GM19043 (cell line): ENCODE measurements around the gene BANF1.
A peak's percentile ranks its signal among the peaks of the same experiment; 100 is the strongest.

ENCODE experiments used
- ATAC-seq: cut with Tn5 transposase; IDR thresholded peaks from one replicate; pipeline ENCODE4 v1.9.1; 2021; ENCODE audit warnings: low read depth; ENCODE audit not compliant: unreplicated experiment

BANF1 gene

DNA sequence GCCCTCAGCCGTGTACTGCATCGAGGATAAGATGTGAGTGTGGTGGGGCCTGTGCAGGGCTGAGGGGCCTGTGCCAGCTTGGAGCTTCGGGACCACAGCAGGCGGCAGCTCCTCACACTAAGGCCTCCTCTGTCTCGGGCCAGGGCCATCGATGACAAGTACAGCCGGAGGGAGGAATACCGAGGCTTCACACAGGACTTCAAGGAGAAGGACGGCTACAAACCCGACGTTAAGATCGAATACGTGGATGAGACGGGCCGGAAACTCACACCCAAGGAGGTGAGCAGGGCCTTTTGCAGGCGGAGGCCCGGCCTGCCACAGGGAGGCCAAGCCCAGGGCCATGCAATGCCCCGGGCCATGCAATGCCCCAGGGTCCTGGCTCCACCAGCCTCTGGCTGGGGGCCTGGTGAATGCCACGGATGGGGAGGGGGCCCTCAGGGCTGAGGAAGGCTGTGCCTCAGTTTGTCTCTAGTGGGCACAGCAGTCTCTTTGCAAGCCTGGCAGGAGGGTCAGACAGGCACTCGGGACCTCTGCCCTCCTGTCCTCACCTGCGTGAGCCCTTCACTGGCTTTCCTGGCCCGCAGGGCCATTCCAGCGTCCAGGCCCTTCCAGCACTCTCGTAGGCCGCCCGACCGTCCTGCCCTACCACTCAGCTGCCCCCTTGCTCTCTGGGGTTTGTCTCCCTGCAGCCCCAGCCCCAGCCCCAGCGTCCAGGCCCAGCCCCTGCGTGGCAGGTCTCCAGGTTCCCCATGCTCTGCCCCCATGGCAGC lies 24.5 kb upstream of the BANF1 start:
- ATAC-seq, result no peak

DNA sequence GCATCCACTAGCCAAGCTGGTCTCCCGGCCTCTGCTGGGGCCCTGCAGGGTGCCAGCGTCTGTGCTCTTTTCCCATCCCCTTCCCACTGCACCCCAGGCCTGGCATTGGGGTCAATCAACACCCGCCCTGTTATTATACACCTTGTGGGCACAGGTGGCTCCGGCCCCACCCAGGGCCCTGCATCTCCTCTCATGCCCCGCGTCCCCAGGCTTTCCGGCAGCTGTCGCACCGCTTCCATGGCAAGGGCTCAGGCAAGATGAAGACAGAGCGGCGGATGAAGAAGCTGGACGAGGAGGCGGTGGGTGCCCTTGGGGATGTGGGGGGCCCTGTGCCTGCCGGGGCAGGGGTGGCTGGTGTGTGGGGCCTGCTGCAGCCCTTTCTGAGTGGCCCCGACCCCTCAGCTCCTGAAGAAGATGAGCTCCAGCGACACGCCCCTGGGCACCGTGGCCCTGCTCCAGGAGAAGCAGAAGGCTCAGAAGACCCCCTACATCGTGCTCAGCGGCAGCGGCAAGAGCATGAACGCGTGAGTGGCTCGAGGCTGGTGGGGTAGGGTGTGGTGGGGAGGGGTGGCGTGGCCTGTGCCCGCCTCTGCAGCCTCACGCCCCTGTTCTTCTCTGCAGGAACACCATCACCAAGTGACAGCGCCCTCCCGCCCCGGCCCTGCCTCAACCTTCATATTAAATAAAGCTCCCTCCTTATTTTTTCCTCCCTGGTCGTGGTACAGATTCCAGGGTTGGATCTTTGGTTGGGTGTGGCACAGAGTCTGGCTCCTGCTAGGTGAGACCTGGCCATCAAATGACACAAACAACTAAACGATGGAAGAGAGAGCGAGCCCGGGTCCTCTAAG lies 23.7 kb upstream of the BANF1 start:
- no peak for ATAC-seq

DNA sequence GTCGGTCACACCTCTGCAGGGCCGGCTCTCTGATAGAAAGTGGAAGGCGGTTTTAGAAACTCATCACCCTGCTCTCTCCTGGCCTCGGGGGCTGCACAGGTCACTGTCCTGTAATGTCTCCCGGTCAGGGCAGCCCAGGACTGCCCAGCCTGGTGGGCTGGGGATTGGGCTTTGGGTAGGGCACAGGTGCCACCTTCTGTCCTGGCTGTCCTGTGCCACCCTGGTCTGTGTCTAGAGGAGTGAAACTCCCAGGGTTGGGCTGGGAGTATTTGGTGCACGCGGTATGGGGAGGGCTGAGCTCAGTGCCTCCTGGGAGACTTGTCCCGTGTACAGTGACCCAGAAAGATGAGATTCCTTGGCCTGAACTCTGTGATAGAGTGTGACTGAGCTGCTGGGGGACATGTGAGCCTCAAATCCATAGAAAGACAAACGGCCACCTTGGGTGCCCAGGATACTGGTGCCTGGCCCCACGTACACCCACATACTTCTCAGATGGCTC lies 23.0 kb upstream of the BANF1 start:
- ATAC-seq, result no peak

DNA sequence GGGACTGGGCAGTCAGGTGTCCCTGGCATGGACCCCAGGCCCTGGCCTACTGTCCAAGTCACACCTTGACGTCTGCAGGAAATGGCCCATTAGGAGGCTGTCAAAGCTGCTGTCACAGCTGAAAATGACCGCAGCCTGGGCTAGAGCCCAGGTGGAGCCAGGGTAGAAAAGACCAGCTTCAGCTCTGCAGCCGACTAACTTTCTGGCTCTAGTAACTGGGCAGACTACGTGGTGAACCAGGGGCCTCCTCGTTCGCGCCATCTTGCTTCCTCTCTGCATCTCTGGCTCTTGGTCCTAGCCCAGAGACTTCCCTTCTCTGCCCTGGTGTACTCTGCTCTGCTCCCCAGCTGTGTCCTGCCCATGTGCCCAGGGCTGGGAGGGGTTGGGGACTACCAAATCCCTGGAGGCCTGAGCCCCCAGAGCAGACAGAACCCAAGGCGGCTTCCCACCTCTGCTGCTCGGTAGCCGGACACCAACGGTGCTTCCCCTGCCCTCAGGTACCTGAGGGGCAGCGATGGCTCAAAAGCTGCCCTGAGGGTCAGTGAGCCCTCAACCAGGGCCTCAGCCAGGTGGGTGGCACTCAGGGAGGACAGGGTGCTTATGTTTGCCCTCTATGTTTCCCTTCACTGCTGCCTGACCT lies 21.1 kb upstream of the BANF1 start:
- no peak for ATAC-seq

DNA sequence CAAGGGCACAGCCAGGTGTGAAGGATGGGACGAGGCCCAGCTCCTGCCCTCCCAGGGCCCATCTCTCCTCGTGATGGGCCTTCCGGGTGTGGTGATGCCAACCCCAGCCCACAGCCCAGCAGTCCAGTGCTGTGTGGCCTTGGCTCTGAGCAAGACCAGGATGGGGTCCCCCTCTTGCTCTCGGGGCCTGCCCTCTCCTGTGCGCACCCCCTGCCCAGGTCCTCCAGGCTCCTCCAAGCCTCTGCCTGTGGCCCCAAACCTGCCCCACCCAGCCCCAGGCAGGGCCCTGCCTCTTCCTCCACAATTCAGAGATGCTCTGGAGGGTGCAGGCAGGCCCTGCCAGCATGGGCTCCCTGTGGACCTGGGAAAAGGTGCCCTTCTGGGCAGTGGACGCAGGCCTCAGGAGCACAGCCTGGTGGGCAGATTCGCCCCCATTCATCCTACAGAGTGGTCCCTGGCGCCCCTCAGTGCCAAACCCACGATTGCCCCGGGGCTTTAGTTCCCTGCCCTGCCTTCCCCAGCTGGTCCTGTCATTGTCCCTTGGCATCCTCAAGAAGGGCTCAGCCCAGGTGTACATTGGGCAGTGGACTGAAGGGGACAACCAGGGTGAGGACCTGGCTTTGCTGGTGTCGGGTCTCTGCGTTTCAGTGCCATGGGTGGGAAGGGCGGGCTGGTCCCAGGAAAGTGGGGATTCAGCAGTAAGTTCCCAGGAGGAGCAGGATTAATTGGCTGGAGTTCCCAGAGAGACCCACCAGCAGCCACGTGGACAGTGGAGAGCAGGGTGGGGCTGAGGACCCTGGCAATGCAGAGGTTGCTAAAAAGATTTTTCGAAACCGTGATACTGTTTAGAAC lies 20.1 kb upstream of the BANF1 start:
- ATAC-seq, result no peak

DNA sequence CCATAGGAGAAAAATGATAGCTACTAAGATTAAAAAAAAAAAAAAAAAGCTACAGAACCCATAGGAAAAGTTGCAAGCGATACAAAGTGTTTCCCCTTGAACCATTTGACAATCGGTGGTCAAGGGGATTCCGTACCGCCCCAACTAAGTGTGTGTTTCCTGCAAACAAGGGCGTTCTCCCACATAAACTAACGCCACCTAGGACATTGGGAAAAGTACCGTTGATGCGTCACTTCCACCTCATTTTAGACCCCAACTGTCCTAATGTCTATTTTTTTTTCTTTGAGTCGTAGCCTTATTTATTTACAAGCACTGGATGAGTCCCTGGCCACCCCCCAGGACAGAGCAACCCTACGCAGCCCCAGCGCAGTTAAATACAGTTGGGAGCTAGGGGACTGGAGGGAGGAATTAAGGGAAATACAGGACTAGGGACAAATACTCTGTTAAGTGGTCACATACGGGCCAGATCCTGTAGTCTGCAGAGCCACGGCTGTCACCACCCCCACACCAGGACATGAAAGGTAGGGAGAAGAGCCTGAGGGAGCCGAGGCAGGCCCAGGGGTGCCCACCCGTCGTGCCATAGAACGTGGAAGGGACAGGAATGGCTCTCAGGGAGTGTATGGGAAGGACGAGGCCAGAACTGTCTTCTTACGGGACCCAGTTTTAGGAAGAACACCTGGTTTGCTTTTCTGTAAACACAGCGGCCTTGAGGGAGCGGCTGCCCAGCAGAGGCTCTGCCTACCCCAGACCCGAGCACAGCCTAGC lies 19.3 kb upstream of the BANF1 start:
- ATAC-seq, result no peak

DNA sequence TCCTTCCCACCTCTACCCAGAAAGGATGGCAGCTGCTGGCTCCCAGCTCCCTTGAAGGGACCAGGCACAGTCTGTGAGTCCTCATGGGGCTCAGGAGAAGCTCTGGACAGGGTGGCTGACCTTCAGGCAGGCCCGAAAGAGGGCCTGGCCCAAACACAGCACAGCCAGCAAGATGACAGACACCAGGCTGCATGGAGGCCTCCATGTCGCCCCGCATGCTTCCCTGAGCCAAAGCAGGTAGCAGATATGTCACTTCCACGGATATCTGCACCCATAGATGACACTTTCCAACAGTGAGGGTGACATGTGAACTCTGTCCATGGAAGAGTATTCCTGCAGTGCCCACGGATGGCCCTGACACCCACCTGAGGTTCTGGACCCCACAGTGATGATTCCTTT lies 18.7 kb upstream of the BANF1 start:
- no peak for ATAC-seq

DNA sequence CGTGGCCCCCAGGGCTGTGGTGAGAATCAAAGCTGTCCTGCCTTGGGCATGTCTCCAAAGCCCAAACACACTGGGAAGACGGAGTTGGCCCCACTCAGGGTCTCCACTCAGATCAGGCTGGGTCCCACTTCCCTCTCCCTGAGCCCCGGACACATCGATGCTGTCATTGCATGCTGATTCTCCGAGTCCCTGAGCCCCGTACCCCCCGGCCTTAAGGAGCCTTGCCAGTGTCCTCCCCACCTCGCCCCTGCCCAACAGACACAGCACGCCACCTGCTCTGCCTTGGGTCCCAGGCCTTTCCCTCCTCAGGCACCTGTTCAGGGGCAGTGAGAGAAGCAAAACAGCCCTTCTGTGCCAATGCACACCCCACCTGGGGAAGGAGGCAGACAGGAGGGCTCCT lies 15.0 kb upstream of the BANF1 start:
- no peak for ATAC-seq

DNA sequence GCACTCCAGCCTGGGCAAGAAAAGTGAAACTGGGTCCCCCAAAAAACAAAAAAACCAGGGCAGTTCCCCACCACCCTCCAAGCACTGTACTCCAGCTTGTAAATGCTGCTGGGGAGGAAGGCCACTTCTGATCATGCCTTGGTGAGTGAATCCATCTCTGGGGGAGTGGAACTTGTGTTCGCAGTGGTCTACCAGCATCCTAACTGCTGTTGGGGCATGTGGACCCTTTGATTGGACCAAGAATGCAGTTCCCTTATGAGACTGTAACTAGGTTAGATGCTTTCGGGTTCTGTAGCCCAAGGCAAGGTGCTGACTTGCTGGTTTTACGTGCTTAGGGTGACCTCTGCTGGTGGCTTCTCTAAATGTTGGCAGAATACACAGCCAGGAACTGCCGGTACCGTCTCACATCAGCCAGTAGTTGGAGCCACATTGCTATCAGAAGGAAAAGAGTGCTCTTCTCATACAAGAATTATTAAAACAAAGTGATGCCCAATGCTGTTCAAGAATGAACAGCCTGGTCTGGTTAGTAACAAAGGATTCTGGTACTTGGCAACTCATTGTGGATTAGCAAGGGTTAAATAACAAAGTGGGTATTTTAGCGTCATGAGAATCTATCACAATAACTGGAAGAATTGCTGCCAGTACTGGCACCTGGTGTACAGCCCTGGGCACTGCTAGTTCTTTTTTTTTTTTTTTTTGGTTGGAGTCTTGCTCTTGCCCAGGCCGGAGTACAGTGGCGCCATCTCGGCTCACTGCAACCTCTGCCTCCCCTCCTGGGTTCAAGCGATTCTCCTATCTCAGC lies 13.3 kb upstream of the BANF1 start:
- ATAC-seq, result peak; percentile 84

DNA sequence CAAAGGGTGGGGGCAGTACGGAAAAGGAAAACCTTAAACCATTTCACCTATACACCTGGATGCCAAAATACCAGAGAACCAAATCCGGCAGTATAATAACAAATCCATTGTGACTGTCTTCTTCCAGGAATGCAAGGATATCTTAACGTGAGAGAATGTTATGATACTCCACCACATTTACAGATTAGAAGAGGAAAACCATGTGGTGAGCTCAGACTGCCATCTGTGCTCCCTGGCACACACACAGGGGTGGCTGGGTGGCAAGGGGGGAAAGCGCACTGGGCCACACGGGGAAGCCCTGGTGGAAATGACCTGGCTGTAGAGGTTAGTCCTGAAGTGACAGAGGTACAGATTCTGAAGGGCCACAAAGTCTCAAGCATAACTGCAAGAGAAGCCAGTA lies 10.2 kb upstream of the BANF1 start:
- no peak for ATAC-seq

DNA sequence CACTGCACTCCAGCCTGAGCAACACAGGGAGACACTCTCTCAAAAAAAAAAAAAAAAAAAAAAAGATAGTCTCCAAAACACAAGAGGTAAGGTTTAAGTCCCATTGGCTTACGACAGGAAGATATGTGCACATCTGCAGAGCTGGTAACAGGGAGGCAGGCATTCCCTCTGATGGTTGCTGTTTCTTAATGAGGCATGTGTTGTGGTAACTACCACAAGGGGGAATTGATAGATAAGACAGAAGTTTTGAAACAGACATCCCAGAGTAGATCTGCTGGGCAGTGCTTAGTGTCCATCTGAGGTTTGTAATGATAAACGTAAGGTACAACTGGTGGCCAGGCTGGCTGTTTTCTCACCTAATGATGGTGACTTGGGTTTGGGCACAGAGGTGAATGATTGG lies 5.0 kb upstream of the BANF1 start:
- ATAC-seq, result no peak

DNA sequence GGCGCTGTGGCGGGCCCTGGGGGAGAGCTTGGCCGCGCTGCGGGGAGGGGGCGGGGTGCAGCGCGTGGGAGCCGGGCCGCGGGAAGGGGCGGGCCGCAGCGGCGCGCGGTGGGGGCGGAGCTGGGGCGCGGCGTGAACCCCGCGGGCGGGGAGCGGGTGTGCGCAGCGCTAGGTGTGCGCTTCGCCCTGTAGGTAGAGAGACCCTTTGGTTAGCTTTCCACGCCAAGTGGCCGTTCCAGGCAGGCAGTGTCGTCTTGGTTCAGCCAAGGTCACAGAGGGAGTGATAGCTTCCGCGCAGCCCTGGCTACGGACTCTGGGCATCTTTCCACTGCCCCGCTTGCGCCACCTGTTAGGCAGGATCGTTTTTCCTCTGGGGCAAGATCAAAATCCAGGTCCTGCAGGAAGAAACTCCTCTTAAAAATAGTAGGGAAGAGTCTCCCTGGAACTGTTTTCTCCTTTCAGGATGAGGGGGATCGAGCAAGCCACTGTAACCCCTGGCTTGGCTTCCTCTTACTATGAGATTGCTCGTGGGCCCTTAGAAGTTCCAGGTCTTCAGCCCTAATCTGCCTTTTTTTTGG lies 434 bp downstream of the BANF1 start:
- ATAC-seq, result peak; percentile 41

DNA sequence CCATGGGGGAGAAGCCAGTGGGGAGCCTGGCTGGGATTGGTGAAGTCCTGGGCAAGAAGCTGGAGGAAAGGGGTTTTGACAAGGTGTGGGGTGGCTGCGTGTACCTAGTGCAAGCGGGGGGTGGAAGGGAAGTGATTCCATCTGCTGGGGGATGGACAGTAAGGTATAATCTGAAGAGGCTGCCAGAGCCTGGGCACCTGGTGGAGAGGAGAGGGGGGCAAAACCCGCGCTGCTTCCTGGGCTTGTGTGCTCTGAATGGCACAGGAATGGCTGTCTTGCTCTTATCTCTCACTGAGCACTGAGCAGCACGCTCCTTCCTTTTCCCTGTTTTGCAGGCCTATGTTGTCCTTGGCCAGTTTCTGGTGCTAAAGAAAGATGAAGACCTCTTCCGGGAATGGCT lies 988 bp downstream of the BANF1 start:
- no peak for ATAC-seq

DNA sequence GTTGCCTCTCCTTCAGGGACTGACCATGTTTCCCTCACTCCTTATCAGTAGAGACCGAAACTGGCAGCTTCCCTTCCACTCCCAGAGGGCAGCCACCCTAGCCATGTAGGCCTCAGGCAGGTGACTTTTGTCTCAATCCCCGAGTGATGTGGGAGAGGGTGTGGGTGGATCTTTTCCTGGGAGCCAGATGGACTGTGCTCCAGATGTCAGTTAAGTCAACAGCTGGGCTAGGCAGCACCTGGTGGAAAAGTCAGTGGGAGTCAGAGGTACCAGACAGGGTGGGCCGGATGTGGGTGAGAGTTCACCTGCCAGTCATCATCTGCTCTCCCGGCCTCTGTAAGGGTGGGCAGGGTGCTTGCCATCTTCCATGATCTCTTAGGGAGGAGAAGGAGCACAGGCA lies 1.9 kb downstream of the BANF1 start:
- no peak for ATAC-seq

DNA sequence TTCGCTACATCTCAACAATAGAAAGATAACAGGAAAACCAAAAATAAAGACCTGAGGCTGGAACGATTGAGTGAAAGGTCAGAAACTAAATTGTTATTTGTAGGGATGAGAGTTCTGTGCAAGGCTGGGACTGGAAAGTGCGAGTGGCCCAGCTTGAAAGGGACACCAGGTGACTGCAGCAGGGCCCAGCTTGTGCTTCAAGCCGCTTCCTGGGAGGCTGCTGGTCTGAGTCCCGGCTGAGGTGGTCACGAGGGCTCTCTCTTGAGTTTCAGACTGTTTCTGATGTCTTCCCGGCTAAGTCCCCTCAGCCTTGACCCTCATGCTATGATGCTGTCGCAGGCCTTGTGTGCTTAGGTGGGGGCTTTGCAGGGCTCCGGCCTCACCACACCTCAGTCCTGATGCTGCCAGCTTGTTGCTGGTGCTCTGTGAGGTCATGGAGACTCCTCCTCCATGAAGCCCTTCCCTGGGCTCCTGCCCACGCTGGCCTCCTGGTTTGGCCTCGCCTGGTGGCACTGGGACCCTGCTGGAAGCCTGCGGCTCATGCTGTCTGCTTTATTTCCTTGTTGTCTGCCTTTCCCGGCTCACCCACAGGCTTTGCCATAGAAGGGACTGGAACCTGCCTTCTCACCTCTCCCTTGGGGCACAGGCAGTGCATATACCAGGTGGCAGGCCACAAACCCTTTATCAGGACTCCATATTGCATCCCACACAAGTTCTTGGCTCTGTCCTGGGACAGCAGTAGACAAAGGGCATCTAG lies 4.0 kb downstream of the BANF1 start:
- ATAC-seq, result no peak

DNA sequence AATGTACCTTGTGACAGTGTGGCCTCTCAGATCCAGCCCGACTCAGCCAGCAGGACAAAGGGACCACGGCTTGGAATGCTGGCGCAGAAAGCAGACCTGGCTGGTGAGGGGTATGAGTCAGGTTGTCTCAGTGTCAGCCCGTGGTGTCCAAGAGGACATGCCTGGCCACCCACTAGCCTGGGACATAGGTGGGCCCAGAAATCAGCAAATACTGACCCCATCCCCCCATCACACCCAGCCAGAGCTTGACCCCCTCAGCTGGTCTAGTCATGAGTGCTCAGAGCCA lies 4.5 kb downstream of the BANF1 start:
- no peak for ATAC-seq

DNA sequence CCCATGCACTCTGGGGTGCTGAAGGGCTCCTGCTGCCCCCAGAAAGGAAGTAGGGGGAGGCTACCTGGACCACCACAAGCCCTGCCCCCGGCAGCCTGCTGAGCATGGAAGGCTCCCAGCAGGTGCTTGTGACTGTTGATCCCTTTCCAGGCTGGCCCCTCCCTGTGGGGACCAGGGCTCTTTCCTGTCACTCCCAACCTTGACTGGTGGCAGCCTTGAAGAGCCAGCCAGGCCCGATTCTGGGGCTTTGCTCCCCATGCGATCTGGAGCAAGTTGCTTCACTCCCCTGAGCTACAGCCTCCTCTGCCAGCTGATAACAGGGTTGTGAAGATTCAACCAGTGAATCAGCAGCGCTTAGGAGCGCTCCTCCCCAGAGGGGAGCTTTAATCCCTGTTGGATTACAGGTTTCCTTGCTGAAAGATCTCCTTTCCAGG lies 4.9 kb downstream of the BANF1 start:
- ATAC-seq, result no peak

DNA sequence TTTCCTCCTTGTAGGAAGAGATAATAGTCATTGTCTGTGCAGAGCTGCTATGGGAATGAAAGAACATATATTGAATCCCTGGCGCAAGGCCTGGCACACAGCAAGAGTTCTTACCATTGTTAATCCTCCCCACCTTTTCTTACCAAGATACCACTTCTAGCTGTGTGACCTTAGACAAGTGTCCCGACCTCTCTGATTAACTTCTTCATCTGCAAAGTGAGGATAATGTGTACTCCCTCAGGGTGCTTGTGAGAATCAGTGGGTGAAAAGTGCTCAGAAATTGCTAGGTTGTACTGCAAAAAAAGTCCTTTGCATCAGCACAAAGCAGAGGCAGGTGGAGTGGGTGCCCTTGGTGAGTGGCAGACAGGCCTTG lies 5.8 kb downstream of the BANF1 start:
- no peak for ATAC-seq
